SK-N-SH (cell line): ENCODE measurements around the gene CHD1. TPM values are rescaled to one million over a fixed set of nuclear protein-coding genes. Genes with fewer than 3 reads are reported as not detected.

Experiments
- CTCF ChIA-PET: fragments of 300-600, 350-600 bp; formaldehyde crosslinking; extraction: SDS; loops from one replicate; lab custom pipeline; 2021; lab: Yijun Ruan, JAX
- POLR2A ChIA-PET: fragments of 350-600 bp; sonication (Branson Sonifier 250); formaldehyde crosslinking; extraction: SDS; loops from one replicate; lab custom pipeline; 2020; ENCODE audit warnings: antibody characterized with exemption, inconsistent platforms; lab: Yijun Ruan, JAX
- DNase-seq: peaks from one replicate; pipeline ENCODE4 v3.0.0; 2012
- H2AFZ ChIP-seq: fragments of 200-600 bp; sonication (generic); 2 replicates; pipeline ENCODE4 v1.8.1; 2016; ENCODE audit warnings: antibody characterized with exemption, mild to moderate bottlenecking, low read depth
- H3F3A ChIP-seq: fragments of 200-600 bp; sonication (generic); replicated peaks from 2 replicates; pipeline ENCODE3; 2016; ENCODE audit warnings: antibody characterized with exemption, mild to moderate bottlenecking; ENCODE audit not compliant: insufficient read depth
- H3K27ac ChIP-seq, 2 experiments: fragments of 200-500 bp in 1 of 2; fragments of 200-600 bp in 1 of 2; sonication (Bioruptor generic) in 1 of 2; sonication (generic), shearing (Covaris generic) in 1 of 2; 2 replicates each; pipeline versions ENCODE4 v1.5.1 to v1.6.1; 2014 to 2016; ENCODE audit warnings: low read depth in 2 of 2, inconsistent platforms in 1 of 2, low read length in 1 of 2, mild to moderate bottlenecking in 1 of 2, mixed read lengths in 1 of 2
- H3K27me3 ChIP-seq: fragments of 200-600 bp; sonication (generic), shearing (Covaris generic); 2 replicates; pipeline ENCODE4 v1.6.1; 2016; ENCODE audit warnings: mixed run types; ENCODE audit not compliant: insufficient read depth
- H3K36me3 ChIP-seq, 2 experiments: fragments of 200-500 bp in 1 of 2; fragments of 200-600 bp in 1 of 2; sonication (Bioruptor generic) in 1 of 2; sonication (generic) in 1 of 2; replicated peaks in 1 of 2; 2 replicates each; pipeline versions ENCODE3 to v1.5.1; 2014 to 2016; ENCODE audit warnings: low read length in 1 of 2, mild to moderate bottlenecking in 1 of 2; ENCODE audit not compliant: insufficient read depth in 2 of 2, control insufficient read depth in 1 of 2
- H3K4me1 ChIP-seq, 2 experiments: fragments of 200-500 bp in 1 of 2; fragments of 200-600 bp in 1 of 2; sonication (Bioruptor generic) in 1 of 2; sonication (generic), shearing (Covaris generic) in 1 of 2; 2 replicates each; pipeline versions ENCODE4 v1.5.1 to v1.6.1; 2014 to 2016; ENCODE audit warnings: low read depth in 1 of 2, low read length in 1 of 2, mixed run types in 1 of 2; ENCODE audit not compliant: insufficient read depth in 2 of 2, control insufficient read depth in 1 of 2
- H3K4me2 ChIP-seq: fragments of 200-600 bp; sonication (generic), shearing (Covaris generic); 2 replicates; pipeline ENCODE4 v1.6.1; 2017; ENCODE audit warnings: mixed run types
- H3K4me3 ChIP-seq, 2 experiments: fragments of 200-500 bp in 1 of 2; fragments of 200-600 bp in 1 of 2; sonication (Bioruptor generic) in 1 of 2; sonication (generic), shearing (Covaris generic) in 1 of 2; 2 replicates each; pipeline versions ENCODE4 v1.5.1 to v1.8.1; 2014 to 2016; ENCODE audit warnings: low read depth in 2 of 2, inconsistent platforms in 1 of 2, low read length in 1 of 2, mild to moderate bottlenecking in 1 of 2, mixed read lengths in 1 of 2, moderate library complexity in 1 of 2
- H3K79me2 ChIP-seq: fragments of 200-600 bp; sonication (generic); 2 replicates; pipeline ENCODE4 v1.8.1; 2017; ENCODE audit warnings: mild to moderate bottlenecking; ENCODE audit not compliant: insufficient read depth
- H3K9ac ChIP-seq: fragments of 200-600 bp; sonication (generic); 2 replicates; pipeline ENCODE4 v1.6.1; 2017; ENCODE audit warnings: mixed run types
- H3K9me2 ChIP-seq: fragments of 200-600 bp; sonication (generic); 2 replicates; pipeline ENCODE4 v1.6.1; 2017; ENCODE audit warnings: mixed run types
- H3K9me3 ChIP-seq: fragments of 200-600 bp; sonication (generic); 2 replicates; pipeline ENCODE4 v1.6.1; 2017; ENCODE audit warnings: mixed run types, mild to moderate bottlenecking, moderate library complexity
- H4K20me1 ChIP-seq: fragments of 200-600 bp; sonication (generic); 2 replicates; pipeline ENCODE4 v1.6.1; 2017; ENCODE audit warnings: mild to moderate bottlenecking, mixed run types; ENCODE audit not compliant: insufficient read depth
- ELF1 ChIP-seq: IDR thresholded peaks from 2 replicates; pipeline ENCODE4 v1.4.0; 2012
- EP300 ChIP-seq, 2 experiments: IDR thresholded peaks; 2 replicates each; pipeline versions ENCODE4 v1.4.0 to v1.6.1; 2012; ENCODE audit warnings: borderline replicate concordance in 1 of 2, low read depth in 1 of 2, low read length in 1 of 2
- EZH2phosphoT487 ChIP-seq: fragments of 200-600 bp; sonication (generic); IDR thresholded peaks from 2 replicates; pipeline ENCODE4 v1.6.1; 2017; ENCODE audit warnings: low read depth, mixed run types, mild to moderate bottlenecking, antibody characterized with exemption, moderate library complexity, borderline replicate concordance
- FOSL2 ChIP-seq: IDR thresholded peaks from 2 replicates; pipeline ENCODE4 v1.4.0; 2012; ENCODE audit warnings: low read depth, mild to moderate bottlenecking, moderate library complexity, borderline replicate concordance
- FOXJ3 ChIP-seq: sonication (generic); formaldehyde crosslinking; IDR thresholded peaks from 2 replicates; pipeline ENCODE4 v1.5.1; 2020; ENCODE audit warnings: mild to moderate bottlenecking, missing genetic modification reagents
- FOXM1 ChIP-seq: IDR thresholded peaks from 2 replicates; pipeline ENCODE4 v1.4.0; 2012; ENCODE audit warnings: low read depth, mild to moderate bottlenecking
- GATA2 ChIP-seq: sonication (generic); formaldehyde crosslinking; IDR thresholded peaks from 2 replicates; pipeline ENCODE4 v1.5.0; 2020; ENCODE audit warnings: mild to moderate bottlenecking, missing genetic modification reagents
- JUND ChIP-seq: IDR thresholded peaks from 2 replicates; pipeline ENCODE4 v1.4.0; 2012
- MXI1 ChIP-seq: IDR thresholded peaks from 2 replicates; pipeline ENCODE4 v1.6.1; 2012; ENCODE audit warnings: mild to moderate bottlenecking, low read depth, low read length, improper control_type of control experiment
- NFIC ChIP-seq: IDR thresholded peaks from 2 replicates; pipeline ENCODE4 v1.4.0; 2012; ENCODE audit warnings: borderline replicate concordance
- POLR2AphosphoS5 ChIP-seq: IDR thresholded peaks from 2 replicates; pipeline ENCODE4 v1.6.1; 2012; ENCODE audit warnings: low read depth, low read length
- RAD21 ChIP-seq: IDR thresholded peaks from 2 replicates; pipeline ENCODE4 v1.6.1; 2012; ENCODE audit warnings: mild to moderate bottlenecking, low read length
- TAF1 ChIP-seq: IDR thresholded peaks from 2 replicates; pipeline ENCODE4 v1.6.1; 2012; ENCODE audit warnings: low read depth, mild to moderate bottlenecking, low read length, moderate library complexity, borderline replicate concordance
- TCF12 ChIP-seq: IDR thresholded peaks from 2 replicates; pipeline ENCODE4 v1.4.0; 2012
- TEAD4 ChIP-seq: IDR thresholded peaks from 2 replicates; pipeline ENCODE4 v1.4.0; 2012; ENCODE audit warnings: mild to moderate bottlenecking, borderline replicate concordance; ENCODE audit not compliant: insufficient read depth
- YY1 ChIP-seq: IDR thresholded peaks from 2 replicates; pipeline ENCODE4 v1.4.0; 2012; ENCODE audit warnings: low read depth, mild to moderate bottlenecking
- WGBS: methylation state at CpG from one replicate; pipeline ENCODE4 v1.1.6; 2017; ENCODE audit warnings: low lambda C conversion rate; 5-methylcytosine and 5-hydroxymethylcytosine counted together
- polyA plus RNA-seq, 3 experiments: library from polyadenylated mRNA; depleted of rRNA; stranded (reverse); fragments of >200 nt; gene quantifications; 2 replicates each; pipeline ENCODE4 v1.2.3, GENCODE V29; 2012
- TF ChIP-seq, protein P1 (sequence below): fragments of 150-350 bp; IDR thresholded peaks from 2 replicates; pipeline ENCODE4 v1.6.1; 2016; ENCODE audit warnings: mild to moderate bottlenecking, low read depth, low read length
- TF ChIP-seq, protein P2 (sequence below): fragments of 150-350 bp; IDR thresholded peaks from 2 replicates; pipeline ENCODE4 v1.6.1; 2017; ENCODE audit warnings: antibody characterized with exemption, low read length, low read depth, borderline replicate concordance
- TF ChIP-seq, protein P3 (sequence below): IDR thresholded peaks from 2 replicates; pipeline ENCODE4 v1.4.0; 2012; ENCODE audit warnings: low read depth
- TF ChIP-seq, protein P4 (sequence below): IDR thresholded peaks from 2 replicates; pipeline ENCODE4; 2012
- TF ChIP-seq, protein P5 (sequence below): IDR thresholded peaks from 2 replicates; pipeline ENCODE4 v1.4.0; 2012; ENCODE audit warnings: low read depth, borderline replicate concordance
- TF ChIP-seq, protein P6 (sequence below): IDR thresholded peaks from 2 replicates; pipeline ENCODE4 v1.4.0; 2012; ENCODE audit warnings: low read depth, borderline replicate concordance
- TF ChIP-seq, protein P7 (sequence below): IDR thresholded peaks from 2 replicates; pipeline ENCODE4 v1.6.1; 2012; ENCODE audit warnings: mild to moderate bottlenecking, low read depth, low read length, moderate library complexity

CHD1 gene
- polyA plus RNA-seq, 1 of the 3 experiments (the other 2 are of a cell fraction), result 12.4 TPM

DNA sequence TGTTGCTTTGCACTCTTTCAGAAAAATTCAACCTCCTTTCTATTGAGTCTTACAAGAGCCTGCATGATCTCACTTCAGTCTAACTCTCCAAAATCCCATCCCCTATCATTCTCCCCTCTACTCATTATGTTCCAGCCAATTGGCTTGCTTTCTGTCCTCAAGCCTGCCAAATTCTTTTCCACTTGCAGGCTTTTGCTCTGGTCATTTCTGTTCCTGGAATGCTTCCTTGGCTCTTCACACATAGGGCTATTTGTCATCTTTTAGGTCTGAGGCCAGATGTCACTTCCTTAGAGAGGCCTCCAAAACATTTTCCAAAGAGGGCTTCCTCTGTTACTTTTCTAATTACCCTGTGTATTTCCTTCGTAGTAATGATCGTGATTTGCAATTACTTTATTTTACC is 11.8 kb upstream of the CHD1 start (continued):
- TF ChIP-seq, protein P1, sequence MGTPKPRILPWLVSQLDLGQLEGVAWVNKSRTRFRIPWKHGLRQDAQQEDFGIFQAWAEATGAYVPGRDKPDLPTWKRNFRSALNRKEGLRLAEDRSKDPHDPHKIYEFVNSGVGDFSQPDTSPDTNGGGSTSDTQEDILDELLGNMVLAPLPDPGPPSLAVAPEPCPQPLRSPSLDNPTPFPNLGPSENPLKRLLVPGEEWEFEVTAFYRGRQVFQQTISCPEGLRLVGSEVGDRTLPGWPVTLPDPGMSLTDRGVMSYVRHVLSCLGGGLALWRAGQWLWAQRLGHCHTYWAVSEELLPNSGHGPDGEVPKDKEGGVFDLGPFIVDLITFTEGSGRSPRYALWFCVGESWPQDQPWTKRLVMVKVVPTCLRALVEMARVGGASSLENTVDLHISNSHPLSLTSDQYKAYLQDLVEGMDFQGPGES, result no peak
- TF ChIP-seq YY1, result no peak

DNA sequence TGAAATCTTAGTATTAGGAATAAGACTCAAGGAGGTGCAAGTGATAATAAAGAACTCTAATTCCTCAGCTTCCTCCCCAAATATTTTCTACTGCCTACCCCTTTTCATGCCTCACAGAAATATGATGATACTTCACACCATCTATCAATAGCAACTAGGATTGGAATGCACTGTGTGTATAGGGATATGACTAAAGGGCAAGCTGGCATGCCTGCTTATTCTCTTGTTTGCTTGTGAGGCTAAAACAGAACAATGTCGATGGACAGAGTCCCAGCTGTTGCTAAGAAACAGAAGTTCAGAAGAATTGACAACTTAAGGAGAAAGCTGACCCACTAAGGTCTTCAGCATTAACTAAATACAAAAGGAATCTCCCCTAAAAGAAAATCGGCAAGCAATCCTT is 9.7 kb upstream of the CHD1 start:
- WGBS, result 53% methylated on average over 2 of the region's 2 CpGs
- Histone ChIP-seq H3K79me2 (no peaks in the 10 kb centered on the region), H3K27me3 (no peaks in the 10 kb centered on the region), H3F3A (no peaks in the 10 kb centered on the region), H3K36me3 (no peaks in the 10 kb centered on the region), H3K9me2 (no peaks in the 10 kb centered on the region), H2AFZ (no peak overlapping the region), H3K4me1 (no peaks in the 10 kb centered on the region; a peak in 1 of 4 replicates), H3K4me2 (peak overlapping the region; percentile 37; the same call in 1 of the 2 replicates), H4K20me1 (no peaks in the 10 kb centered on the region; the same call in 1 of the 2 replicates), H3K9me3 (no peaks in the 10 kb centered on the region), H3K4me3 (no peak overlapping the region), H3K27ac (peak overlapping the region in 1 of 2 experiments; percentile 30; a peak in 3 of 4 replicates), H3K9ac (no peak overlapping the region)
- POLR2A ChIA-PET, result no interaction called here
- DNase-seq, result no peak
- CTCF ChIA-PET, result interaction anchor here (1.3 kb wide), 1 partner anchor 10 kb away, joined by 3 read pairs; no protein-coding TSS in a partner anchor
- TF ChIP-seq EZH2phosphoT487 (no peak), RAD21 (no peak), EP300 (IDR thresholded peaks at IDR 0.05; ENCODE audit: borderline replicate concordance in 1 of 2, low read depth in 1 of 2, low read length in 1 of 2) (no peak), TAF1 (no peak), GATA2 (no peak), FOXM1 (no peak), YY1 (no peak), ELF1 (no peak), FOSL2 (0 out of 2 replicates have a peak, but pooled peaks have one; percentile 10), JUND (peak; percentile 35; the same call in 1 of the 2 replicates), FOXJ3 (no peak), MXI1 (no peak), NFIC (no peak), TCF12 (peak; percentile 84), TEAD4 (peak; percentile 20; the same call in 1 of the 2 replicates), POLR2AphosphoS5 (peak; percentile 49; the same call in 1 of the 2 replicates)
- TF ChIP-seq, protein P2, sequence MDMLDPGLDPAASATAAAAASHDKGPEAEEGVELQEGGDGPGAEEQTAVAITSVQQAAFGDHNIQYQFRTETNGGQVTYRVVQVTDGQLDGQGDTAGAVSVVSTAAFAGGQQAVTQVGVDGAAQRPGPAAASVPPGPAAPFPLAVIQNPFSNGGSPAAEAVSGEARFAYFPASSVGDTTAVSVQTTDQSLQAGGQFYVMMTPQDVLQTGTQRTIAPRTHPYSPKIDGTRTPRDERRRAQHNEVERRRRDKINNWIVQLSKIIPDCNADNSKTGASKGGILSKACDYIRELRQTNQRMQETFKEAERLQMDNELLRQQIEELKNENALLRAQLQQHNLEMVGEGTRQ, result no peak
- TF ChIP-seq, protein P3, sequence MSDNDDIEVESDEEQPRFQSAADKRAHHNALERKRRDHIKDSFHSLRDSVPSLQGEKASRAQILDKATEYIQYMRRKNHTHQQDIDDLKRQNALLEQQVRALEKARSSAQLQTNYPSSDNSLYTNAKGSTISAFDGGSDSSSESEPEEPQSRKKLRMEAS, result no peak
- TF ChIP-seq, protein P4, sequence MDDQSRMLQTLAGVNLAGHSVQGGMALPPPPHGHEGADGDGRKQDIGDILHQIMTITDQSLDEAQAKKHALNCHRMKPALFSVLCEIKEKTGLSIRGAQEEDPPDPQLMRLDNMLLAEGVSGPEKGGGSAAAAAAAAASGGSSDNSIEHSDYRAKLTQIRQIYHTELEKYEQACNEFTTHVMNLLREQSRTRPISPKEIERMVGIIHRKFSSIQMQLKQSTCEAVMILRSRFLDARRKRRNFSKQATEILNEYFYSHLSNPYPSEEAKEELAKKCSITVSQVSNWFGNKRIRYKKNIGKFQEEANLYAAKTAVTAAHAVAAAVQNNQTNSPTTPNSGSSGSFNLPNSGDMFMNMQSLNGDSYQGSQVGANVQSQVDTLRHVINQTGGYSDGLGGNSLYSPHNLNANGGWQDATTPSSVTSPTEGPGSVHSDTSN, result peak; percentile 51
- TF ChIP-seq, protein P5, sequence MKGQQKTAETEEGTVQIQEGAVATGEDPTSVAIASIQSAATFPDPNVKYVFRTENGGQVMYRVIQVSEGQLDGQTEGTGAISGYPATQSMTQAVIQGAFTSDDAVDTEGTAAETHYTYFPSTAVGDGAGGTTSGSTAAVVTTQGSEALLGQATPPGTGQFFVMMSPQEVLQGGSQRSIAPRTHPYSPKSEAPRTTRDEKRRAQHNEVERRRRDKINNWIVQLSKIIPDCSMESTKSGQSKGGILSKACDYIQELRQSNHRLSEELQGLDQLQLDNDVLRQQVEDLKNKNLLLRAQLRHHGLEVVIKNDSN, result no peak
- TF ChIP-seq, protein P6, sequence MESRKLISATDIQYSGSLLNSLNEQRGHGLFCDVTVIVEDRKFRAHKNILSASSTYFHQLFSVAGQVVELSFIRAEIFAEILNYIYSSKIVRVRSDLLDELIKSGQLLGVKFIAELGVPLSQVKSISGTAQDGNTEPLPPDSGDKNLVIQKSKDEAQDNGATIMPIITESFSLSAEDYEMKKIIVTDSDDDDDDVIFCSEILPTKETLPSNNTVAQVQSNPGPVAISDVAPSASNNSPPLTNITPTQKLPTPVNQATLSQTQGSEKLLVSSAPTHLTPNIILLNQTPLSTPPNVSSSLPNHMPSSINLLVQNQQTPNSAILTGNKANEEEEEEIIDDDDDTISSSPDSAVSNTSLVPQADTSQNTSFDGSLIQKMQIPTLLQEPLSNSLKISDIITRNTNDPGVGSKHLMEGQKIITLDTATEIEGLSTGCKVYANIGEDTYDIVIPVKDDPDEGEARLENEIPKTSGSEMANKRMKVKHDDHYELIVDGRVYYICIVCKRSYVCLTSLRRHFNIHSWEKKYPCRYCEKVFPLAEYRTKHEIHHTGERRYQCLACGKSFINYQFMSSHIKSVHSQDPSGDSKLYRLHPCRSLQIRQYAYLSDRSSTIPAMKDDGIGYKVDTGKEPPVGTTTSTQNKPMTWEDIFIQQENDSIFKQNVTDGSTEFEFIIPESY, result no peak
- TF ChIP-seq, protein P7, sequence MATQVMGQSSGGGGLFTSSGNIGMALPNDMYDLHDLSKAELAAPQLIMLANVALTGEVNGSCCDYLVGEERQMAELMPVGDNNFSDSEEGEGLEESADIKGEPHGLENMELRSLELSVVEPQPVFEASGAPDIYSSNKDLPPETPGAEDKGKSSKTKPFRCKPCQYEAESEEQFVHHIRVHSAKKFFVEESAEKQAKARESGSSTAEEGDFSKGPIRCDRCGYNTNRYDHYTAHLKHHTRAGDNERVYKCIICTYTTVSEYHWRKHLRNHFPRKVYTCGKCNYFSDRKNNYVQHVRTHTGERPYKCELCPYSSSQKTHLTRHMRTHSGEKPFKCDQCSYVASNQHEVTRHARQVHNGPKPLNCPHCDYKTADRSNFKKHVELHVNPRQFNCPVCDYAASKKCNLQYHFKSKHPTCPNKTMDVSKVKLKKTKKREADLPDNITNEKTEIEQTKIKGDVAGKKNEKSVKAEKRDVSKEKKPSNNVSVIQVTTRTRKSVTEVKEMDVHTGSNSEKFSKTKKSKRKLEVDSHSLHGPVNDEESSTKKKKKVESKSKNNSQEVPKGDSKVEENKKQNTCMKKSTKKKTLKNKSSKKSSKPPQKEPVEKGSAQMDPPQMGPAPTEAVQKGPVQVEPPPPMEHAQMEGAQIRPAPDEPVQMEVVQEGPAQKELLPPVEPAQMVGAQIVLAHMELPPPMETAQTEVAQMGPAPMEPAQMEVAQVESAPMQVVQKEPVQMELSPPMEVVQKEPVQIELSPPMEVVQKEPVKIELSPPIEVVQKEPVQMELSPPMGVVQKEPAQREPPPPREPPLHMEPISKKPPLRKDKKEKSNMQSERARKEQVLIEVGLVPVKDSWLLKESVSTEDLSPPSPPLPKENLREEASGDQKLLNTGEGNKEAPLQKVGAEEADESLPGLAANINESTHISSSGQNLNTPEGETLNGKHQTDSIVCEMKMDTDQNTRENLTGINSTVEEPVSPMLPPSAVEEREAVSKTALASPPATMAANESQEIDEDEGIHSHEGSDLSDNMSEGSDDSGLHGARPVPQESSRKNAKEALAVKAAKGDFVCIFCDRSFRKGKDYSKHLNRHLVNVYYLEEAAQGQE, result no peak
